Superior temporal gyrus (tissue), 1 donor: ENCODE measurements around the gene LYPD3.
"Not testable (repeated sequence)": the region's sequence is repeated elsewhere in the genome, so short reads cannot be mapped to it uniquely, and the experiment has no call there.

Source experiments
- DNase-seq: peaks from one replicate; pipeline ENCODE4 v3.0.0-alpha.2; 2016; ENCODE audit errors: extremely low spot score

The LYPD3 gene

DNA sequence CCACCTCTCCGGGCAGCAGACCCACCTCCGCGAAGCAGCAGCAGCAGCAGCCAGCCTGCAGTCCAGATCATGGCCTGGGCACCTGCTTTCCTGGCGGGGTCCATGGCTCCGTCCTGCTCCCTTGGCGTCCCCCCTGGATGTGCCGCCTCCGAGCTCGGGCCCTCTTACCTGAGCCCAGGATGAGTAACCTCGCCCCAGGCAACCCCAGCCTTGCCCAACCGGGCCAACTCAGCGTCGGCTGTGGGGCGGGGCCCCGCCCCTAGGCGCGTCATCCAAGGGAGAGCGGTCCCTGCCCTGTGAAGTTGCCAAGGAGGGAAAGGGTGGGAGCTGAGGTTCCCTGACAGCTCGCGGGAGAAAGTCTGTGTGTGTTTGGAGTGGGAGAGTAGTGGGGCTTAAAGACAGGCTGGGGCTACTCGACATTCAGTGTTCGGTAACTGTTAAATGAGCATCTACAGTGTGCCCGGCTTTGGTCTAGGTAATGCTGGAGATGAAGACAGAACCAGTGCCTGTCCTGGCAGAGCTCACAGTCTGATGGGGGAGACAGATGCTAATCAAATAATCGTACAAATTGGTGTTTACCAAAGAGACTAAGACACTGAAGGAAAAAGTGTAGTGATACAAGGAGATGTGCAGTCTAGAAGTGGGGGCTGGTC lies at the start of gene LYPD3:
Gene LYPD3, minus strand, starts transcription at position 141 of the 653 bp plus-strand sequence. Its CDS starts 37 bp downstream, at position 104.
- no peak for DNase-seq

DNA sequence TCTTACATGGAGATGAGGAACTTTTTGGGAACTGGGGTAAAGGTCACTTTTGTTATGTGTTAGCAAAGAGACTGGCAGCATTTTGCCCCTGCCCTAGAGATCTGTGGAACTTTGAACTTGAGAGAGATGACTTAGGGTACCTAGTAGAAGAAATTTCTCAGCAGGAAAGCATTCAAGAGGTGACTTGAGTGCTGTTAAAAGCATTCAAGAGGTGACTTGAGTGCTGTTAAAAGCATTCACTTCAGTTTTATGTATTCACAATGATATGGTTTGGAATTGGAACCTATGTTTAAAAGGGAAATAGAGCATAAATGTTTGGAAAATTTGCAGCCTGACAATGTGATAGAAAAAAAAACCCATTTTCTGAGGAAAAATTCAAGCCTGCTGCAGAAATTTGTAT lies 47.0 kb upstream of the LYPD3 start:
- DNase-seq = not testable (repeated sequence)

DNA sequence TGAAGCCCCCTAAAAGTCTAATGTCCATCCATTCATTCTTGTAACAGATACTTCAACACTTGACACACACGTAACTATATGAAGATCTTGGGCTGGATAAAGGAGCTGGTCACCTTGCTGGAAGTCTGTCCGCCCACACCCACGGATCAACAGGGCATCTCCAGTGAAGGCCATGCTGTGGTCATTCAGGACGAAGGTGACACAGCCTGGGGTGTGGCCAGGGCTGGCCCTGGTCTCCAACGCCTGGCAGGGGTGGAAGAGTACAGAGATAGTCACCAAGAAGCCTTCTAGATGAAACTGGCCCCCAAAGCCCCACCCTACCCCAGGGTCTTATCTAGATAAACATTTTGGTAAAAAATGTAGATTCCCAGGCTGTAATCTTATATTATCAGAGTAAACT lies 45.9 kb upstream of the LYPD3 start:
- DNase-seq = no peak

DNA sequence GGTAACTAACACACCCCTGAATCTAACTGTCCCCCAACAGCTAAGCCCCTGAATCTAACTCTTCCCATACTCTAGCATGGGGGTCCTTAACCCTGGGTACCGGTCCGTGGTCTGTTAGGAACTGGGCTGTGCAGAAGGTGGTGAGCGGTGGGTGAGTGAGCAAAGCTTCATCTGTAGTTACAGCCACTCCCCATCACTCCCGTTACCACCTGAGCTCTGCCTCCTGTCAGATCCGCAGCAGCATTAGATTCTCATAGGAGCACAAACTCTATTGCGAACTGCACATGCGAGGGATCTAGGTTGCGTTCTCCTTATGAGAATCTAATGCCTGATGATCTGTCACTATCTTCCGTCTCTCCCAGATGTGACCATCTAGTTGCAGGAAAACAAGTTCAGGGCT lies 45.3 kb upstream of the LYPD3 start:
- DNase-seq = no peak

DNA sequence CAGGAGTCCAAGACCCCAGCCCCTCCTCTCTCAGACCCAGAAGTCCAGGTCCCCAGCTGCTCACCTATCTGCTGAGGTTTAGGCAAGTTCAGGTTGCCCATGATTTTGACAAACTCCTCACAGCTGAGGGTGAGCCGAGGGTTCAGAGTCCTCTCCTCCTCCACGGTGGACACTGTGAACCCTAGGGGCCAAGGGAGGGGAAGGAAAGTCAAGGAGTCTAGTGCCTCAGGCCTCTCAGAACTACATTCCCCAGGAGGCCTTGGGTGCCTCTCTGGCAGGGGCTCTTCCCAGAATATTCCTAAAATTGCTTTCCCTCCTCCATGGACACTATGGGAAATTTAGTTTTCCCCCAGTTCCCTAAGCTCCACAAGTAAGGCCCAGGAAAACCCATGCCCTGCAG lies 42.5 kb upstream of the LYPD3 start:
- DNase-seq = no peak

DNA sequence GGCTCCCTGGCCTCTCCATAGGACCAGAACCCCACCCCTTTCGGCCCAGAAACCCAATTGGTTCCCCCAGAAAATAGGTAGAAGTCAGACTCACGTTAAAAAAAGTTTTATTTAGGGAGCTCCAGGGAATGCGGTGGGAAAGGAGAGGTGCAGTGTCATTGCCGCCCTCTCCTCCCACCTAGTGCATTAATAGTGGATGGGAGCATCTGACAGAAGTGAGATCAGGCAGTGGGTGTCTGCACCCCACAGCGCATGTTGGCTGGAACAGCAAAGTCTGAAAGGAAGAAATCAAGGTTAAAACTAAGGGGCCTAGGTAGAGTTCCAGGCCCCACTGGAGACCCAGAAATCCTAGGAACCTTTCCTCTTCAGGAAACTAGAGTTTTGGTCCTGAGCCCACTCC lies 41.2 kb upstream of the LYPD3 start:
- no peak for DNase-seq

DNA sequence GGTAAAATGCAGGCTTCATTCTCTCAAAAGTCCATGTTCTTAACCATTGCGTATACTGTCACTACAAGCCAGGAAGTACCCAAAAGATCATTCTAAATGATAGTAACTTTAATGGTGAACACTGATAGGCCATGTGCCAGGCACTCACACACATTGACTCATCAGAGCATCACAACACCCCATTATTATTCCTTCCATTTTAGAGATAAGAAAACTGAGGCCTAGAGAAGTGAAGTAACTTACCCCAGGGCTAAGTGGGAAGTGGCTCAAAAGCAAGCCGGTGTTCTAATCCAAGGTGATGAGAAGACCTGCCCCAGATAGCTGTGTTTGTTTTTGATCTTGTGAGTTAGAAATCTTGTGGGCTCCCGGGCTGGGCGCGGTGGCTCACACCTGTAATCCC lies 40.5 kb upstream of the LYPD3 start:
- no peak for DNase-seq

DNA sequence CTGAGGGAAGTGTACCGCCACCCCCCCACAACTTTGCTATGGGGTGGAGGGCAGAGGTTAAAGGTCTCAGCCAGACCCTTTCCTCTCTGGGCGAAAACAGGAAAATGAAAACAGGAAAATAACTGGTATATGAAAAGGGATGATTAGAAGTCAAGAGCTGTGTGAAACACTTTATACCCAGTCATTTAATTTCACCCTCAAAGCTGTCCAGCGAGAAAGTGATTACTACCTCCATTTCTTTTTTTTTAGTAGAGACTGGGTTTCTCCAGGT lies 39.7 kb upstream of the LYPD3 start:
- no peak for DNase-seq

DNA sequence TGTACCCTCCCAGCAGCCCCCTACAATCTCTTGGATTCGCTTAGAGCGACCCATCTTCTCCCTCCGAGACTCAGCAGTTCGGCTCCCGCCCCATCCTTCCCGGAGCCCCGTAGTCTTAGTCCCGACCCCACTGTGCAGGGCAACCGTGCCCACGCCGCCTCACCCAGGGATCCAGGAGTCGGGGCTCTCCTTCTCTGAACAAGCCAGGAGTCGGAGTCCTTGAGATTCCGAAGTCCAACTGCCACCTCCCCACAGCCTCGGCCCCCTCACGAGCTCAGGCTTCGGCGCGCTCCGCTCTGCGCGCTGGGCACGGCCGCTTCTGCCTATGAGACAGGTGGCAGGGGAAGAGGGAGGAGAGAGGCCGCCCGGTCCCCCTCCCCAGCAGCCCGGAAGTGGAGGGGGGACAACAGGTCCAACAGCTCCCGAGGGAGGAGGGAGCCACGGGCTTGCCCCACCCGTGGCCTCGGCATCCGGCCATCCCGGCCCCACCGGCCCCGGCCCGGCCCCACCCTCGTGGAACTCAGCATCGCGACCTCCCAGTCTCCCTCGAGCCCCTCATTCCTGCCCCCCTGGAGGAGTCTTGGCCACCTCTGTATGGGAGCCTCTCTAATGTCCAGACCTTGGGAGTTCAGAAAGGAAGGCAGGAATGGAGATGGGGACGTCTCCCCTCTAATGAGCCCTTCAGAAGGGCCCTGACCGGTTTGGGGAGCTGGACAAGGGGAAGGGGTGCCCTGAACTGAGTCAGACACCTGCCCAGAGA lies 39.2 kb upstream of the LYPD3 start, which contains the start of gene PHLDB3:
Gene PHLDB3, minus strand, starts transcription at position 321 of the 760 bp plus-strand sequence. CDS start 628 bp downstream, outside the sequence.
- DNase-seq = no peak

DNA sequence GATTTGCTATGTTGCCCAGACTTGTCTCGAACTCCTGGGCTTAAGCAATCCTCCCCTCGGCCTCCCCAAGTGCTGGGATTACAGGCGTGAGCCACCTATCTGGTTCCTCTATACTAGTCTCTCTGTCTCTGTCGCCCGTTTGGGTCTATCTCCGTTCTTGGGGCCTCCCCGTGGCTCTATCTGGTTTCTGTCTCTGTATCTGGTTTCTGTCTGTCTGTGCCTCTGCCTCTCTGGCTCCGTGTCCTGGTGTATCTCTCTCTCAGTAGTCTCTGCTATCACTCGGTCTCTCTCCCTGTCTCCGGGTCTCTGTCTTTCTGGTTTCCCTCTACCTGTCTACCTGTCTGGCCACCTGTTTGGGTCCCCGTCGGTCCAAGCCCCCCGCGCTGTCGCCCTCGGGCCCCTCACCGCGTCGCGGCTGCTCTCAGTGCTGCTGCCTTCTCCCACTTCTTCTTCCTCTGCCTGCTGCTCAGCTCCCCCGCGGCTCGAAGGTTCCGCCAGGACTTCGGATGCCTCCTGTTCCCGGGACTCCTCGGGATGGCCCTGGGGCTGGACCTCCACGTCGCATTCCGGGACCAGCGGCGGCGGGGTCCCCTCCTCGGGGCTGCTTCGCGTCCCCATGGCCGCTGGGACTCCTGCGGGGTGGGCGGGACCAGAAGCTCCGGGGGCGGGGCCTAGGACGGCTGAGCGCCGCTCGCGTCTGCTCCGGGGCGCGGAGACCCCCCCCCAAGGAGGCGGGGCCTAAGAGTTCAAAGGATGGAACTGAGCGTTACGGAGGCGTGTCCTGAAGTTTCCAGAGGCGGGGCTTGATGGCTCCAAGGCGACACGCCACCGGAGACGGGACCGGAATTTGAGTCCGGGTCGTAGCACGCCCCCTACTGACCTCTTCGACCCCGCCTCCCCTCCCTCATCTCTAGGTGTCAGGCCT lies 38.4 kb upstream of the LYPD3 start:
- DNase-seq = peak; percentile 96

DNA sequence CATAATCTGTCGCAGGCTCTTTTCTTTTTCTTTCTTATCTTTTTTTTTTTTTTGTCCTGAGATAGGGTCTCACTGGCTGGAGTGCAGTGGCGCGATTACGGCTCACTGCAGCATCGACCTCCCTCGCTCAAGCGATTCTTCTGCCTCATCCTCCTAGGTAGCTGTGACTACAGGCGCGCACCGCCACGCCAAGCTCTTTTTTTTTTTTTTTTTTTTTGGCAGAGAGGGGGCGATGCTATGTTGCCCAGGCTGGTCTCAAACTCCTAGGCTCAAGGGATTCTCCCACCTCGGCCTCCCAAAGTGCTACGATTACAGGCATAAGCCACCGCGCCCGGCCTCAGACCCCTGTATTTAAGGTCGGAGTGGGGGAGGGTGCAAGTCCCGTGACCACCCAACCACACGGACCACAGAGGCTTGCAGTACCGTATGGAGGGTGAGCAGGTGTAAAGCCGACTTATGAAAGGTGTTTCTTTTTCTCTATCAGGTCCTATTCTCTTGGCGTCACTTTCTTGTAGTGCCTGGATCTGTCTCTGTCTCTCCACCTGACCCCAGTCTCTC lies 37.1 kb upstream of the LYPD3 start:
- no peak for DNase-seq

DNA sequence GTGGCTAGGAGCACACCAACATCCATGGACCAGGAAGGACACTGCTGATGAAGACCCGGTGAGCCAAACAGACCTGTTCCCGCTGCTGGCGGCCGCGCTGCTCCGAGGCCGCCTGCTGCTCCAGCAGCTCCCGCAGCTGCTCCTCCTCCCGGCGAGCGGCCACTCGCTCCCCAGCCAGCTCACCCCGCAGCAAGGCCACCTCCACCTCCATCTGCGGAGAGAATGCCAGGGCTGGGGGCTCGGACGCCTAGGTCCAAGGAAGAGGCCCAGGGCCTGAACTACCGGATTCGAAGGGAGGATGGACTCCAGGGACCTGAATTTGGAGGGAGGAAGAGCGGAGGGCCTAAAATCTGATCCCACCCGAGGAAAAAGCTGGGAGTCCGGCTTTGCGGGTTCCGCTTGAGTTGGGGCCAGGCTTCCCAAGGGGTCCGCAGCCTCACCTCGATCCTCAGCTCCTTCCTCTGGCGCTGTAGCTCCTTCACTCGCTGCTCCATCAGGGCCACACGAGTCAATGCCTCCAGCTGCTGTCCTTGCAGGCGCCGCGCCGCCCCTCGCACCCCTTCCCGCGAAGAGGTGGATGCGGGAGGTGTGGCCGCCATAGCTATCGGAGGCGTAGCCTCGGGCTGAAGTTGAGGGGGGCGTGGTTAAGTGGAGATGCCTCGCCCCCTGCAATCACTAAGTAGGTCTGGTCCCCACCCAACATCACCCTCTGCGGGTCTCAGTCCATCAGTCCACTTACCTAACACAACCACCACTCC lies 36.4 kb upstream of the LYPD3 start:
- DNase-seq = no peak

DNA sequence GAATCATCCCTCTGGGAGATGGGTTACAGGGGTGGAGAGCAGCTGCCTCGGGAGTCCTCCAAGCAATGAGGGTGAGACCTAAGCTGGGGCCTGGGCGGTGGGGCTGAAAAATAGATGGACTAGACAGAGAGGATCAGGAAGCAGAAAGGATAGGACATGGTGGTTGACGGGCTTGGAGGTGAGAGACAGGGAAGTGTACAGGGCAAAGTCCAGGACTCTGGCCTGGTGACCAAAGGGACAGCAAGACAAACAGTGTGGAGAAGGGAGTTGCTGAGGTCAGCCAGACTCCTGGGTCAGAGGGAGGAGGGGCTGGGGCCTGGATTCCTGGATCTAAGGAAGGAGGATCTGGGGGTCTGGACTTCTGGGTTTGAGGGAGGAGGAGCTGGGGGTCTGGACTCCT lies 33.6 kb upstream of the LYPD3 start:
- no peak for DNase-seq

DNA sequence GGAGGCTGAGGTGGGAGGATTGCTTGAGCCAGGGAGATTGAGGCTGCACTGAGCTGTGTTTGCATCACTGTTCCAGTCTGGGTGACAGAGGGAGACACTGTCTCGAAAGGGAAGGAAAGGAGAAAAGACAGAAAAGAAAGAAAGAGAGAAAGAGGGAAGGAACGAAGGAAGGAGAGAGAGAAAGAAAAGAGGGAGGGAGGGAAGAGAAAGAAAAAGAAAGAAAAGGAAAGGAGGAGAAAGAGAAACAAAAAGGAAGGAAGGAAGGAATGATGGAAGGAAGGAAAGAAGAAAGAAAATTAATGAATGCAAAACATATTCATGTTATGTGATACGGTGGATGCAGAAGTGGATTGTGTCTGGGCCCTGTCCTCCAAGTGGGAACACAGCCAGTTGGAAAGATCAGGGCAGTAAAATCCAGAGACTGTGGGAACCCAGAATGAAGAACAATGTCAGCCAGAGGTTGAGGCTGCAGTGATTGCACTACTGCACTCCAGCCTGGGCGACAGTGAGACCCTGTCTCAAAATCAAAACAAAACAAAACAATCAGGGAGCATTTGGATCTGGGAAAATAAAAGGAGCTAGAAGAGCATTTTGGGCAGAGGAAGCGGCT lies 32.9 kb upstream of the LYPD3 start:
- DNase-seq = no peak

DNA sequence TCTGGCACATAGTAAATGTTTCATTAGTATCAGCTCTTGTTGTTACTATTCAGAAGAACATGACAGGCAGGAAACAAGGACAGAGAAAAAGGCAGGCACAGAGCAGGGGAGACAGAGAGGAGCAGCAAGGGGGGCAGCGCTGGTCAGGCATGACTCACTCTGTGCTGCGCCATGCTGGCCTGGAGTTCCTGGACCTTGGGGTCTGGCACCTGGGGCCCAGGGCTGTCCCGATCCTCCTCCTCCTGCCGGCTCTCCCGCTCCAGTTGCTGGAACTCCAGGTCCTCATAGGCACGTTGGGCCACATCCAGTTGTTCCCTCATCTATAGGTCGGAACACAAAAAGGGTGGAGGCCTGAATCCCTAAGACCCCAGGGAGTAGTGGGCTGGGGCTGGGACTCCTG lies 31.6 kb upstream of the LYPD3 start:
- DNase-seq = no peak

DNA sequence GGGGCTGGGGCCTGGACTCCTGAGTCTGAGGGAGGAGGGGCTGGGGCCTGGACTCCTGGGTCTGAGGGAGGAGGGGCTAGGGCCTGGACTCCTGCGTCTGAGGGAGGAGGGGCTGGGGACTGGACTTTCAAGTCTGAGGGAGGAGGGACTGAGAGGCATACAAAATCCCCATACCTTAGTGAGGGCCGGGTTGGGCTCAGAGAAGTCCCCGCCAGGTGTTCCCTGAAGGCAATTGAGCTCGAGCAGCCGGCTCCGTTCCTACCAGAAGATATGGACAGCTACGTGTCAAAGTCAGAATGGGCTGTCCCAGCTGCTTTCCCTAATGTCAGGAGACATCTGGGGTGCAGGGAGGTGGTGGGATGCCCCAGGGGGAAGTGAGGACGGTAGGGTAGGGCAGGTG lies 29.7 kb upstream of the LYPD3 start:
- DNase-seq = no peak

DNA sequence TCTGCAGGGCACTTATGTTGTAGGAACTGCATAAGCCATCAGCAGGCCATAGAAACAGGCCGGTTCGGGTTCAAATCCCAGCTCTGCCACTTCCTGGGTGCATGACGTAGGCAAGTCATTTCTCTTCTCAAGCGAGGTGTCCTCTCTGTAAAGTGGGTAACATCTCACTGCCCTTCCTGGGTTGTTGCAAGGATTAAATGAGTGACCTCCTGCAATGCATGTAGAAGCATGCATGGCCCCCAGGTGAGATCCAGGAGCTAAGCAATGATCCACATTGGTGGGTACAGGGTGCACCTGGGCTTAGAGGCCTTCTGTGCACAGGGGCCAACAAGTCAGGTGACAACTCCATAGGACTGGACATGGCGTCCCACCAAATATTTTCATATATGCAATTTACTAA lies 25.4 kb upstream of the LYPD3 start:
- no peak for DNase-seq

DNA sequence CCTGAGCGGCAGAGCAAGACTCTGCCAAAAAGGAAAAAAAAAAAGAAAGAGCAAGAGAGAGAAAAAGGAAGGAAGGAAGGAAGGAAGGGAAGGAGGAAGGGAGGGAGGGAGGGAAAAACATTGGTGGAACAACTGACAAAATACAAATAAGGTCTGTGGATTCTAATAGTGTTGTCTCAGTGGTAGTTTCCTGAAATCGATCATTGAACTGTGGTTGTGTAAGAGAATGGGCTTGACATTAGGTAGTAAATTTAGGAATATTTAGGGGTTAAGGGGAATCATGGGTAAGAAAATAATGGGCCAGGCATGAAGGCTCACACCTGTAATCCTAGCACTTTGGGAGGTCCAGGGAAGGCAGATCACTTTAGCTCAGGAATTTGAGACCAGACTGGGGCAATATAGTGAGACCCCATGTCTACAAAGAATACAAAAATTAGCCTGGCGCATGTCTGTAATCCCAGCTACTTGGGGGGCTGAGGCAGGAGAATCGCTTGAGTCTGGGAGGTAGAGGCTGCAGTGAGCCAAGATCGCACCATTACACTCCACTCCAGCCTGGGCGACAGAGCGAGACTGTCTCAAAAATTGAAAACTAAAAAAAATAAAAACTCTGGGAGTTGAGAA lies 24.7 kb upstream of the LYPD3 start:
- no peak for DNase-seq

DNA sequence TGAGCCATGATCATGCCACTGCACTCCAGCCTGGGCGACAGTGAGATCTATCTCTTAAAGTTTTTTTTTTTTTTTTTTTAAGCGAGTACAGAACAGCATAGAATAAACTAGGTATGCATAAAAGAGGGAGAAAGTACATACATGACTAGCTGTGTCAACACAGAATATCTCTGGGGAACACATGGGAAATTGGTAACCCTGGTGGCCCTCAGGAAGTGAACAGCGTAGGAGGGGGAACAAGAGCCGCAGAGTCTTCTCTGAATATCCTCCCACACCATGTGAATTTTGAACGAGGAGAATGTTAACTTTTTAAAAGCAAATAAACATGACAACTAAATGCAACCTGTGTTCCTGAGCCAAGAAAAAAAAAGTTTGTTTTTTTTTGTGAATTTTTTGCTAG lies 23.9 kb upstream of the LYPD3 start:
- no peak for DNase-seq

DNA sequence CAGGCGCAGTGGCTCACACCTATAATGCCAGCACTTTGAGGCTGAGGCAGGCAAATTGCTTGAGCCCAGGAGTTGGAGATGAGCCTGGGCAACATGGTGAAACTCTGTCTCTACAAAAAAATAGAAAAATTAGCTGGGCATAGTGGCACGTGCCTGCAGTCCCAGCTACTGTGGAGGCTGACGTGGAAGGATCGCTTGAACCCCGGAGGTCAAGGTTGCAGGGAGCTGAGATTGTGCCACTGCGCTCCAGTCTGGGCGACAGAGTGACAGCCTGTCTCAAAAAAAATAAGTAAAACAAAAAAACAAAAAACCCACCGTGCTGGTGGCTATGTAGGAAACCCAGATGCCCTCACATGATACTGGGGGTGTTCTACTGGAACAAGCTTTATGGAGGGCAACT lies 22.8 kb upstream of the LYPD3 start:
- no peak for DNase-seq

DNA sequence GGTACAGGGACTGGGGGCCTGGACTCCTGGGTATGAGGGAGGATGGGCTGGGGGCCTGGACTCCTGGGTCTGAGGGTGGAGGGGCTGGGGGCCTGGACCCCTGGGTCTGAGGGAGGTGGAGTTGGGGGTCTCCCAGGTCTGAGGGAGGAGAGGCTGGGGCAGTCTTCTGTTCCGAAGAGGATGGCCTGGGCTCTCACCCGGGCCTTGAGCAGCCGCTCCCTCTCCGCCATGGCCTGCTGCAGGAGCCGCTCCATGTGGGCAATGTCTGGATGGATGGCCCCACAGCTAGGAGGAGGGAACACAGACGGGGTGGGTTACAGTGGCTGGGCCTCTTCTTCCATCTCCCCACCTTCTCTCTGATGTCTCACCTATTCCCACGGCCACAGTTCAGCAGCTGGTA lies 21.0 kb upstream of the LYPD3 start:
- no peak for DNase-seq
